ENCODE measurements around the gene SLC9B1. TPM values are rescaled to one million over a fixed set of nuclear protein-coding genes. Genes with fewer than 3 reads are reported as not detected.
"Not testable (repeated sequence)": the region's sequence is repeated elsewhere in the genome, so short reads cannot be mapped to it uniquely, and the experiment has no call there.

Gene SLC9B1
- total RNA-seq, 1 donor from 2014 or later = 0.21 TPM

GRCh38 chr4:103008875-103009729, 10.4 kb downstream of the SLC9B1 start:
- peak; percentile 49 for TF ChIP-seq CTCF (IDR thresholded peaks at IDR 0.05; ENCODE audit: insufficient read depth, low read length, poor library complexity, severe bottlenecking)
- H3K4me3 ChIP-seq (ENCODE audit: low read depth, low read length) = no peak overlapping the region
- no peaks in the 10 kb centered on the region for H3K27me3 ChIP-seq (ENCODE audit: control insufficient read depth, insufficient read depth, low read length)
- no peak for DNase-seq (ENCODE audit: low read depth)
- H3K36me3 ChIP-seq (ENCODE audit: control insufficient read depth, insufficient read depth, low read length) = no peaks in the 10 kb centered on the region

- no peak for DNase-seq (ENCODE audit: low read depth)
- Histone ChIP-seq H3K36me3 (ENCODE audit: control insufficient read depth, insufficient read depth, low read length) (no peaks in the 10 kb centered on the region), H3K4me3 (ENCODE audit: low read depth, low read length) (no peak overlapping the region), H3K27me3 (ENCODE audit: control insufficient read depth, insufficient read depth, low read length) (no peaks in the 10 kb centered on the region)
- no peak for TF ChIP-seq CTCF (IDR thresholded peaks at IDR 0.05; ENCODE audit: insufficient read depth, low read length, poor library complexity, severe bottlenecking)
Observed at GRCh38 chr4:103002551-103002950, 17.0 kb downstream of the SLC9B1 start.

- no peaks in the 10 kb centered on the region for H3K36me3 ChIP-seq (ENCODE audit: control insufficient read depth, insufficient read depth, low read length)
- no peaks in the 10 kb centered on the region for H3K27me3 ChIP-seq (ENCODE audit: control insufficient read depth, insufficient read depth, low read length)
- no peak for DNase-seq (ENCODE audit: low read depth)
- TF ChIP-seq CTCF (IDR thresholded peaks at IDR 0.05; ENCODE audit: insufficient read depth, low read length, poor library complexity, severe bottlenecking) = no peak
- H3K4me3 ChIP-seq (ENCODE audit: low read depth, low read length) = no peak overlapping the region
Observed at GRCh38 chr4:102994803-102995202, 24.7 kb downstream of the SLC9B1 start.

- not testable (repeated sequence) for H3K4me3 ChIP-seq (ENCODE audit: low read depth, low read length); H3K27me3 ChIP-seq (ENCODE audit: control insufficient read depth, insufficient read depth, low read length); H3K36me3 ChIP-seq (ENCODE audit: control insufficient read depth, insufficient read depth, low read length); DNase-seq (ENCODE audit: low read depth)
Observed at GRCh38 chr4:102993985-102994384, 25.5 kb downstream of the SLC9B1 start.

- H3K36me3 ChIP-seq (ENCODE audit: control insufficient read depth, insufficient read depth, low read length) = no peaks in the 10 kb centered on the region
- no peaks in the 10 kb centered on the region for H3K27me3 ChIP-seq (ENCODE audit: control insufficient read depth, insufficient read depth, low read length)
- no peak overlapping the region for H3K4me3 ChIP-seq (ENCODE audit: low read depth, low read length)
- DNase-seq (ENCODE audit: low read depth) = no peak
- TF ChIP-seq CTCF (IDR thresholded peaks at IDR 0.05; ENCODE audit: insufficient read depth, low read length, poor library complexity, severe bottlenecking) = no peak
Observed at GRCh38 chr4:102988429-102989020, 31.0 kb downstream of the SLC9B1 start.

GRCh38 chr4:102981005-102981404, 38.5 kb downstream of the SLC9B1 start:
- no peak for DNase-seq (ENCODE audit: low read depth)
- no peaks in the 10 kb centered on the region for H3K27me3 ChIP-seq (ENCODE audit: control insufficient read depth, insufficient read depth, low read length)
- no peak for TF ChIP-seq CTCF (IDR thresholded peaks at IDR 0.05; ENCODE audit: insufficient read depth, low read length, poor library complexity, severe bottlenecking)
- H3K36me3 ChIP-seq (ENCODE audit: control insufficient read depth, insufficient read depth, low read length) = no peaks in the 10 kb centered on the region
- no peak overlapping the region for H3K4me3 ChIP-seq (ENCODE audit: low read depth, low read length)

GRCh38 chr4:102961813-102962212, 57.7 kb downstream of the SLC9B1 start:
- not testable (repeated sequence) for H3K36me3 ChIP-seq (ENCODE audit: control insufficient read depth, insufficient read depth, low read length); H3K27me3 ChIP-seq (ENCODE audit: control insufficient read depth, insufficient read depth, low read length); H3K4me3 ChIP-seq (ENCODE audit: low read depth, low read length); DNase-seq (ENCODE audit: low read depth)
